Immature natural killer cell (primary cell): Measurements from ENCODE around the gene DHFR. TPM values are rescaled to one million over a fixed set of nuclear protein-coding genes. Genes with fewer than 3 reads are reported as not detected.

Experiments used
- DNase-seq, 3 donors: peaks; one replicate each; pipeline ENCODE4 v3.0.0; 2022; ENCODE audit warnings: mixed read lengths in 1 of 3
- H3K27ac Mint-ChIP-seq, 6 donors: one replicate each; pipeline ENCODE4 v1.8.0; 2020; ENCODE audit warnings: mixed read lengths in 6 of 6, mild to moderate bottlenecking in 5 of 6, inconsistent platforms in 4 of 6, moderate library complexity in 3 of 6
- H3K27me3 Mint-ChIP-seq, 3 donors: one replicate each; pipeline ENCODE4 v1.8.0; 2020 to 2021; ENCODE audit warnings: low read depth in 3 of 3, mild to moderate bottlenecking in 3 of 3, mixed read lengths in 3 of 3, moderate library complexity in 3 of 3, inconsistent platforms in 1 of 3
- H3K36me3 Mint-ChIP-seq, 3 donors: one replicate each; pipeline ENCODE4 v1.8.0; 2020; ENCODE audit warnings: mixed read lengths in 3 of 3, inconsistent platforms in 2 of 3, mild to moderate bottlenecking in 2 of 3
- H3K4me1 Mint-ChIP-seq, 2 donors: one replicate each; pipeline ENCODE4 v1.8.0; 2020; ENCODE audit warnings: inconsistent platforms in 2 of 2, mild to moderate bottlenecking in 2 of 2, mixed read lengths in 2 of 2, moderate library complexity in 1 of 2
- H3K4me3 Mint-ChIP-seq, 5 donors: one replicate each; pipeline ENCODE4 v1.8.0; 2020; ENCODE audit warnings: mild to moderate bottlenecking in 5 of 5, mixed read lengths in 5 of 5, inconsistent platforms in 3 of 5, moderate library complexity in 3 of 5
- H3K9me3 Mint-ChIP-seq, 6 donors: one replicate each; pipeline ENCODE4 v1.8.0; 2020; ENCODE audit warnings: mild to moderate bottlenecking in 6 of 6, mixed read lengths in 6 of 6, inconsistent platforms in 4 of 6, moderate library complexity in 3 of 6
- polyA plus RNA-seq, 3 donors: library from polyadenylated mRNA; unstranded; fragments of 300-500 nt; fragmentation: Illumina TruSeq; gene quantifications; one replicate each; pipeline ENCODE4 v1.2.3, GENCODE V29; 2021

Gene DHFR
- polyA plus RNA-seq, 3 donors from 2014 or later = 3.2 to 5.9 (median 3.3) TPM

- no peak overlapping the region for H3K4me3 Mint-ChIP-seq
- DNase-seq = no peak
- H3K27me3 Mint-ChIP-seq = no peaks in the 10 kb centered on the region
- no peaks in the 10 kb centered on the region for H3K9me3 Mint-ChIP-seq
- peak overlapping the region in 1 of 6 donors; percentile 2 for H3K27ac Mint-ChIP-seq
- no peaks in the 10 kb centered on the region for H3K4me1 Mint-ChIP-seq
- H3K36me3 Mint-ChIP-seq = peaks cover 33 to 67% (median 56%) of the 10 kb centered on the region in 3 donors
These were observed 13.4 kb downstream of the DHFR start for GRCh38 chr5:80641353-80641752.

- H3K4me1 Mint-ChIP-seq = no peaks in the 10 kb centered on the region
- no peak for DNase-seq
- H3K4me3 Mint-ChIP-seq = no peak overlapping the region
- peaks cover 0 to 2% (median 0%) of the 10 kb centered on the region in 3 donors for H3K27me3 Mint-ChIP-seq
- peaks cover 16 to 36% (median 31%) of the 10 kb centered on the region in 3 donors for H3K36me3 Mint-ChIP-seq
- no peak overlapping the region for H3K27ac Mint-ChIP-seq
- H3K9me3 Mint-ChIP-seq = no peaks in the 10 kb centered on the region
These were observed 20.6 kb downstream of the DHFR start for GRCh38 chr5:80634193-80634592.

- Mint-ChIP-seq H3K27ac (peak overlapping the region in 1 of 6 donors; percentile 17), H3K4me3 (no peak overlapping the region)
These were observed 22.1 kb downstream of the DHFR start for GRCh38 chr5:80632700-80633099.

GRCh38 chr5:80631278-80632259, 23.2 kb downstream of the DHFR start:
- Mint-ChIP-seq H3K4me3 (no peak overlapping the region), H3K27ac (peak overlapping the region in 1 of 6 donors; percentile 28), H3K4me1 (no peaks in the 10 kb centered on the region), H3K9me3 (no peaks in the 10 kb centered on the region), H3K27me3 (peaks cover 0 to 2% (median 0%) of the 10 kb centered on the region in 3 donors), H3K36me3 (peaks cover 11 to 23% (median 19%) of the 10 kb centered on the region in 3 donors)
- DNase-seq = no peak

More at GRCh38 chr5:80632700-80633099, 22.1 kb downstream of the DHFR start:
- Mint-ChIP-seq H3K36me3 (peaks cover 11 to 26% (median 22%) of the 10 kb centered on the region in 3 donors), H3K9me3 (no peaks in the 10 kb centered on the region), H3K27me3 (peaks cover 0 to 2% (median 0%) of the 10 kb centered on the region in 3 donors), H3K4me1 (no peaks in the 10 kb centered on the region)
- no peak for DNase-seq

GRCh38 chr5:80629281-80629680, 25.5 kb downstream of the DHFR start:
- Mint-ChIP-seq H3K36me3 (peaks cover 11 to 23% (median 19%) of the 10 kb centered on the region in 3 donors), H3K4me3 (no peak overlapping the region)
- DNase-seq = no peak

GRCh38 chr5:80625230-80625629, 29.6 kb downstream of the DHFR start:
- H3K9me3 Mint-ChIP-seq = no peaks in the 10 kb centered on the region
- no peak overlapping the region for H3K4me3 Mint-ChIP-seq
- H3K27me3 Mint-ChIP-seq = peaks cover 0 to 2% (median 0%) of the 10 kb centered on the region in 3 donors
- no peak for DNase-seq
- H3K4me1 Mint-ChIP-seq = no peaks in the 10 kb centered on the region
- peaks cover 12 to 19% (median 19%) of the 10 kb centered on the region in 3 donors for H3K36me3 Mint-ChIP-seq
- peak overlapping the region in 1 of 6 donors; percentile 42 for H3K27ac Mint-ChIP-seq

More at GRCh38 chr5:80629281-80629680, 25.5 kb downstream of the DHFR start:
- peaks cover 0 to 2% (median 0%) of the 10 kb centered on the region in 3 donors for H3K27me3 Mint-ChIP-seq
- H3K27ac Mint-ChIP-seq = peak overlapping the region in 1 of 6 donors; percentile 2
- H3K4me1 Mint-ChIP-seq = no peaks in the 10 kb centered on the region
- H3K9me3 Mint-ChIP-seq = no peaks in the 10 kb centered on the region

GRCh38 chr5:80623999-80624398, 30.8 kb downstream of the DHFR start:
- Mint-ChIP-seq H3K9me3 (no peaks in the 10 kb centered on the region), H3K36me3 (peaks cover 4 to 21% (median 20%) of the 10 kb centered on the region in 3 donors), H3K4me1 (no peaks in the 10 kb centered on the region), H3K27ac (no peak overlapping the region), H3K27me3 (peaks cover 0 to 2% (median 0%) of the 10 kb centered on the region in 3 donors), H3K4me3 (no peak overlapping the region)
- DNase-seq = no peak

- peaks cover 0 to 2% (median 0%) of the 10 kb centered on the region in 3 donors for H3K27me3 Mint-ChIP-seq
- no peak overlapping the region for H3K4me3 Mint-ChIP-seq
- H3K36me3 Mint-ChIP-seq = peaks cover 4 to 21% (median 20%) of the 10 kb centered on the region in 3 donors
- H3K9me3 Mint-ChIP-seq = no peaks in the 10 kb centered on the region
- H3K4me1 Mint-ChIP-seq = no peaks in the 10 kb centered on the region
- no peak overlapping the region for H3K27ac Mint-ChIP-seq
- no peak for DNase-seq
These were observed 32.0 kb downstream of the DHFR start for GRCh38 chr5:80622756-80623155.

- Mint-ChIP-seq H3K4me1 (no peaks in the 10 kb centered on the region), H3K27me3 (peaks cover 0 to 2% (median 2%) of the 10 kb centered on the region in 3 donors), H3K27ac (no peak overlapping the region), H3K36me3 (peaks cover 4 to 21% (median 20%) of the 10 kb centered on the region in 3 donors), H3K4me3 (no peak overlapping the region), H3K9me3 (no peaks in the 10 kb centered on the region)
- no peak for DNase-seq
These were observed 34.6 kb downstream of the DHFR start for GRCh38 chr5:80620211-80620610.

- H3K4me1 Mint-ChIP-seq = no peaks in the 10 kb centered on the region
- peaks cover 4 to 21% (median 20%) of the 10 kb centered on the region in 3 donors for H3K36me3 Mint-ChIP-seq
These were observed 35.7 kb downstream of the DHFR start for GRCh38 chr5:80619086-80619485.

GRCh38 chr5:80618438-80618837, 36.3 kb downstream of the DHFR start:
- peaks cover 4 to 21% (median 20%) of the 10 kb centered on the region in 3 donors for H3K36me3 Mint-ChIP-seq
- H3K4me1 Mint-ChIP-seq = no peaks in the 10 kb centered on the region
- no peaks in the 10 kb centered on the region for H3K9me3 Mint-ChIP-seq
- no peak overlapping the region for H3K4me3 Mint-ChIP-seq
- peaks cover 0 to 2% (median 2%) of the 10 kb centered on the region in 3 donors for H3K27me3 Mint-ChIP-seq
- no peak for DNase-seq
- no peak overlapping the region for H3K27ac Mint-ChIP-seq

More at GRCh38 chr5:80619086-80619485, 35.7 kb downstream of the DHFR start:
- H3K9me3 Mint-ChIP-seq = no peaks in the 10 kb centered on the region
- H3K4me3 Mint-ChIP-seq = no peak overlapping the region
- H3K27me3 Mint-ChIP-seq = peaks cover 0 to 2% (median 2%) of the 10 kb centered on the region in 3 donors
- H3K27ac Mint-ChIP-seq = no peak overlapping the region
- no peak for DNase-seq

- Mint-ChIP-seq H3K27me3 (peaks cover 0 to 2% (median 0%) of the 10 kb centered on the region in 3 donors), H3K4me3 (no peak overlapping the region), H3K36me3 (peaks cover 0 to 8% (median 7%) of the 10 kb centered on the region in 3 donors), H3K9me3 (no peaks in the 10 kb centered on the region), H3K4me1 (no peaks in the 10 kb centered on the region), H3K27ac (peak overlapping the region in 1 of 6 donors; percentile 50)
- no peak for DNase-seq
These were observed 39.4 kb downstream of the DHFR start for GRCh38 chr5:80615266-80615914.

- H3K4me1 Mint-ChIP-seq = no peaks in the 10 kb centered on the region
- no peaks in the 10 kb centered on the region for H3K27me3 Mint-ChIP-seq
- no peak for DNase-seq
- no peak overlapping the region for H3K4me3 Mint-ChIP-seq
- H3K36me3 Mint-ChIP-seq = peaks cover 0 to 15% (median 0%) of the 10 kb centered on the region in 3 donors
- H3K9me3 Mint-ChIP-seq = peaks cover 0 to 5% (median 2%) of the 10 kb centered on the region in 6 donors
- H3K27ac Mint-ChIP-seq = no peak overlapping the region
These were observed 45.1 kb downstream of the DHFR start for GRCh38 chr5:80609692-80610091.
